Left ventricle myocardium inferior (tissue), 1 donor: ENCODE data around the gene SLC5A2. TPM values are rescaled to one million over a fixed set of nuclear protein-coding genes. Genes with fewer than 3 reads are reported as not detected.

Experiments used
- DNase-seq: peaks from one replicate; pipeline ENCODE4 v3.0.0-alpha.2; 2020
- H3K27ac ChIP-seq: fragments of 200-600 bp; replicated peaks from 2 replicates; pipeline ENCODE4 v1.8.0; 2021
- H3K27me3 ChIP-seq: fragments of 200-600 bp; 2 replicates; pipeline ENCODE4 v1.8.0; 2021; ENCODE audit warnings: low read depth
- H3K36me3 ChIP-seq: fragments of 200-600 bp; 2 replicates; pipeline ENCODE4 v1.8.0; 2021
- H3K4me1 ChIP-seq: fragments of 200-600 bp; 2 replicates; pipeline ENCODE4 v1.8.0; 2021
- H3K4me3 ChIP-seq: fragments of 200-600 bp; 2 replicates; pipeline ENCODE4 v1.8.0; 2021; ENCODE audit warnings: mild to moderate bottlenecking, moderate library complexity
- H3K9me3 ChIP-seq: fragments of 200-600 bp; replicated peaks from 2 replicates; pipeline ENCODE4 v1.8.0; 2021
- intact Hi-C: fragments of 100-400 bp; cut with micrococcal nuclease; formaldehyde crosslinking; loops from one replicate; pipeline ENCODE4 v1.11.0; 2022
- total RNA-seq: library from RNA; stranded (reverse); fragmentation: NEBNext Ultra II Directional; extraction: Animal tissue kit (Norgen Biotek cat#: 25700); gene quantifications from one replicate; pipeline ENCODE4 v1.2.1, GENCODE V29; 2021
- TF ChIP-seq, protein P1 (sequence below): fragments of 200-600 bp; IDR thresholded peaks from 2 replicates; pipeline ENCODE4 v1.8.0; 2021; ENCODE audit warnings: antibody characterized with exemption, mild to moderate bottlenecking, borderline replicate concordance
- donor health status: DM: no; HTN: yes; CAD: no; lungs with severe emphysema.

SLC5A2 gene
- total RNA-seq, 1 donor from 2014 or later: not detected

DNA sequence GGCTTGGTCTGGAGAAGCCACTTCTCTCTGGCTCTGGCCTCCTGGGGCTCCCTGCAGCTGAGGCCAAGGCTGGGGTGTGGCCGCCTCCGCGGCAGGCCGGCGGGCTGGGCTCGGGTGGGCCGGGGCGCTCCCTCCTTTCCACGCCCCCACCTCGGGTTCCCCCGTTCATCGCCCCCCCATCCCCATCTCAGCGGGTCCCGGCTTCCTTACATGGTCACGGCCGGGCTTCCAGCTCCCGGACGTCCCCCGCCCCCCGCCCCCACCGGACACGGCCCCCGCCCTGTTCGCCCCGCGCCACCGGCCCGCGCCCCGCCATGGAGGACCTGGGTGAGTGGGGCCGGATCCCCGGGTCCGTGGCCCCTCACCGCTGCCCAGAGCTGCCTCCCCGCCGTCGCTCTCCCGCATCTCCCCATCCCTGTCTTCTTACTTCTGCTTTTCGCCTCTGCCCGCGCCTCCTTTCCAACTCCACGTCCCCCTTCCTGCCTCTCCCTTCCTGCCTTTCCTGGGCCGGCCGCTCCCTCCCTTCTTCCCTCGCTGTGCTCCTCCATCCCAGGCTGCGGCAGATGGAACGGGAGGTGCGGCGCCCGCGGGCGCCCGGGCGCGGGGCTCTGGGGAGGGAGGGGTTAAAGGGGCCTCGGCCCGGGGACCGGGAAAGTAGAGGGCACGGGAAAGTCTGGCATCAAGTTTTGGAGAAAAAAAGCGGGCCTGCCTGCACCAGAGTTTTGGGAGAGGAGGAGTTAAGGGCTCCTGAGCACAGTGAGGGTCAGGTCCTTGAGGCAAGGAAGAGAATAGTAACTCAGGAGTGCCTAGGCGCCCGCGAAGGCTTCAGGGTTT is 10.8 kb upstream of the SLC5A2 start, which contains the start of gene TGFB1I1:
TGFB1I1 (plus strand) TSS at position 278 of the 834 bp plus-strand sequence; CDS start at position 315, 37 bp downstream.
- intact Hi-C loops: no loop called here
- Histone ChIP-seq H3K4me1 (peaks cover 31% of the 10 kb centered on the region), H3K36me3 (peaks cover 31% of the 10 kb centered on the region), H3K4me3 (peak within 1 kb of the TSS; percentile 80), H3K27me3 (peaks cover 5% of the 10 kb centered on the region), H3K27ac (peak within 1 kb of the TSS; percentile 96), H3K9me3 (no peaks in the 10 kb centered on the region)
- TF ChIP-seq, protein P1, sequence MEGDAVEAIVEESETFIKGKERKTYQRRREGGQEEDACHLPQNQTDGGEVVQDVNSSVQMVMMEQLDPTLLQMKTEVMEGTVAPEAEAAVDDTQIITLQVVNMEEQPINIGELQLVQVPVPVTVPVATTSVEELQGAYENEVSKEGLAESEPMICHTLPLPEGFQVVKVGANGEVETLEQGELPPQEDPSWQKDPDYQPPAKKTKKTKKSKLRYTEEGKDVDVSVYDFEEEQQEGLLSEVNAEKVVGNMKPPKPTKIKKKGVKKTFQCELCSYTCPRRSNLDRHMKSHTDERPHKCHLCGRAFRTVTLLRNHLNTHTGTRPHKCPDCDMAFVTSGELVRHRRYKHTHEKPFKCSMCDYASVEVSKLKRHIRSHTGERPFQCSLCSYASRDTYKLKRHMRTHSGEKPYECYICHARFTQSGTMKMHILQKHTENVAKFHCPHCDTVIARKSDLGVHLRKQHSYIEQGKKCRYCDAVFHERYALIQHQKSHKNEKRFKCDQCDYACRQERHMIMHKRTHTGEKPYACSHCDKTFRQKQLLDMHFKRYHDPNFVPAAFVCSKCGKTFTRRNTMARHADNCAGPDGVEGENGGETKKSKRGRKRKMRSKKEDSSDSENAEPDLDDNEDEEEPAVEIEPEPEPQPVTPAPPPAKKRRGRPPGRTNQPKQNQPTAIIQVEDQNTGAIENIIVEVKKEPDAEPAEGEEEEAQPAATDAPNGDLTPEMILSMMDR: no peak
- DNase-seq: peak; percentile 80

DNA sequence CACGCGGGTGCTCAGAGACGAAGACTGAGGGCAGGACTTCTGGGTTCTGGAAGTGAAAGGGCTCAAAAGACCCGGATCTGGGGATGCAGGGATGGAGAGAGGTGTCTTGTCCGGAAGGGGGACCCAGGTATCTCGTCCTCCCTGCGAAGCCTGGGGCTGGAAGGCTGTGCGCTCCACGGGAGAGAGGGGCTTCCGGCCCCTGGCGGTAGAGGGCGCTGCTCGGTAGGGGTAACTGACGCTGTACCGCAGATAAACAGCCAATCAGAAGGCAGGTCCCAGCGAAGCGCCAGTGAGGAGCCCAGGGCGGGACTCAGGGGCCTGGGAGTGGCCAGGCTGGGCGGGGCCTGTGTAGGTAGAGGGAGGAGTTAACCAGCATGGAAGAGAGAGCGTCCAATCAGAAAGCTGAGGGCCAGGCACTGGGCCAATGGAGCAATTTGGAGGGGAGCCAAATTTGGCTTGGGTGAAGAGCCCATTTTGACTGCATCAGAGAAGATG is 10.2 kb upstream of the SLC5A2 start:
- Histone ChIP-seq H3K9me3 (no peaks in the 10 kb centered on the region), H3K4me1 (peaks cover 31% of the 10 kb centered on the region), H3K36me3 (peaks cover 38% of the 10 kb centered on the region), H3K4me3 (peak overlapping the region; percentile 80), H3K27ac (peak overlapping the region; percentile 96), H3K27me3 (peaks cover 11% of the 10 kb centered on the region)
- intact Hi-C loops: no loop called here
- TF ChIP-seq, protein P1: peak; percentile 73
- peak; percentile 88 for DNase-seq

DNA sequence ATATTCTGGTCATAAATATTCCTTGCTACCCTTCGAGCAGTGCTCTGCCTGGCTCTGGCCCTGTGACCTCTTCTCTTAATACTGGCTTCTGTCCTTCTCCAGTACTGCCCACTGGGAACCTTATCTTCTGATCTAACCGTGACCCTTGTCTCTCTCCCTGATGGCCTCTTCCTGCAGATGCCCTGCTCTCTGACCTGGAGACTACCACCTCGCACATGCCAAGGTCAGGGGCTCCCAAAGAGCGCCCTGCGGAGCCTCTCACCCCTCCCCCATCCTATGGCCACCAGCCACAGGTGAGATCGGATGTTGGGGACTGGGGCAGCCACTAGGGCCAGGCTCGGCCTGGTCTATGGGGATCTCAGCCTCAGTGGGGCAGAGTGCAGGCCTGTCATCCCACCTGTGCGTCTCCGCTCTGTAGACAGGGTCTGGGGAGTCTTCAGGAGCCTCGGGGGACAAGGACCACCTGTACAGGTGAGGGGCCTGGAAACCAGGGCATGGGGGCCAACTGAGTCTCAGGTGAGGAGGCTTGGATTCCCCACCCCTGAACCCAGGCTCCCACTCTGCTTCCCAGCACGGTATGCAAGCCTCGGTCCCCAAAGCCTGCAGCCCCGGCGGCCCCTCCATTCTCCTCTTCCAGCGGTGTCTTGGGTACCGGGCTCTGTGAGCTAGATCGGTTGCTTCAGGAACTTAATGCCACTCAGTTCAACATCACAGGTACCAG is 9.5 kb upstream of the SLC5A2 start:
- Histone ChIP-seq H3K4me1 (peaks cover 31% of the 10 kb centered on the region), H3K9me3 (no peaks in the 10 kb centered on the region), H3K36me3 (peaks cover 43% of the 10 kb centered on the region), H3K27me3 (peaks cover 15% of the 10 kb centered on the region), H3K27ac (peak overlapping the region; percentile 96), H3K4me3 (peak overlapping the region; percentile 80)
- no peak for DNase-seq
- TF ChIP-seq, protein P1: no peak
- intact Hi-C loops: no loop called here

DNA sequence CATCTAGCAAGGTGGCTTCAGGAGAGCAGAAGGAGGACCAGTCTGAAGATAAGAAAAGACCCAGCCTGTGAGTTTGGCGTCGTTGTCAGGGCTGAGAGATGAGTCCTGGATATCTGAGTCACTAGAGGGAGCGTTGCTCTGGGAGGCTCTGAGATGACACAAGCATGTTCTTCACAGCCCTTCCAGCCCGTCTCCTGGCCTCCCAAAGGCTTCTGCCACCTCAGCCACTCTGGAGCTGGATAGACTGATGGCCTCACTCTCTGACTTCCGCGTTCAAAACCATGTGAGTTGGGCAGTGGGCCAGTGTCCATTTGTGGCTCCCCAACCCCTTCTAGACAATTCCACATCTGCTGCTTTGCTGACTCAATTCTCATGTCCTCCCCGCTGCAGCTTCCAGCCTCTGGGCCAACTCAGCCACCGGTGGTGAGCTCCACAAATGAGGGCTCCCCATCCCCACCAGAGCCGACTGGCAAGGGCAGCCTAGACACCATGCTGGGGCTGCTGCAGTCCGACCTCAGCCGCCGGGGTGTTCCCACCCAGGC is 8.7 kb upstream of the SLC5A2 start:
- no peak for DNase-seq
- peaks cover 43% of the 10 kb centered on the region for H3K36me3 ChIP-seq
- peaks cover 31% of the 10 kb centered on the region for H3K4me1 ChIP-seq
- TF ChIP-seq, protein P1: no peak
- no peaks in the 10 kb centered on the region for H3K9me3 ChIP-seq
- peaks cover 15% of the 10 kb centered on the region for H3K27me3 ChIP-seq
- no peak overlapping the region for H3K4me3 ChIP-seq
- intact Hi-C loops: no loop called here
- no peak overlapping the region for H3K27ac ChIP-seq
